Measurements from ENCODE around the gene ARHGAP40.

The ARHGAP40 gene

GRCh38 chr20:38623061-38623460 lies 21.5 kb downstream of the ARHGAP40 start:
- no peak for DNase-seq

GRCh38 chr20:38624084-38624483 lies 22.5 kb downstream of the ARHGAP40 start:
- DNase-seq: no peak

GRCh38 chr20:38625896-38626295 lies 24.3 kb downstream of the ARHGAP40 start:
- no peak for DNase-seq

- DNase-seq: no peak
Measured at GRCh38 chr20:38626921-38627659, 25.5 kb downstream of the ARHGAP40 start.

- no peak for DNase-seq
Measured at GRCh38 chr20:38628580-38629470, 27.2 kb downstream of the ARHGAP40 start.

GRCh38 chr20:38629979-38630378 lies 28.4 kb downstream of the ARHGAP40 start:
- no peak for DNase-seq

GRCh38 chr20:38630727-38631126 lies 29.1 kb downstream of the ARHGAP40 start:
- no peak for DNase-seq

- no peak for DNase-seq
Measured at GRCh38 chr20:38631155-38632022, 29.8 kb downstream of the ARHGAP40 start.

GRCh38 chr20:38633577-38634093 lies 32.0 kb downstream of the ARHGAP40 start:
- DNase-seq: peak; percentile 35

GRCh38 chr20:38635721-38636288 lies 34.2 kb downstream of the ARHGAP40 start:
- no peak for DNase-seq

- no peak for DNase-seq
Measured at GRCh38 chr20:38640521-38640920, 38.9 kb downstream of the ARHGAP40 start.

- DNase-seq: no peak
Measured at GRCh38 chr20:38642498-38642897, 40.9 kb downstream of the ARHGAP40 start.

GRCh38 chr20:38644588-38645260 lies 43.1 kb downstream of the ARHGAP40 start:
- no peak for DNase-seq

- DNase-seq: no peak
Measured at GRCh38 chr20:38645351-38645750, 43.7 kb downstream of the ARHGAP40 start.

GRCh38 chr20:38645980-38646858 lies 44.6 kb downstream of the ARHGAP40 start:
- peak; percentile 85 for DNase-seq

GRCh38 chr20:38649275-38649891 lies 47.8 kb downstream of the ARHGAP40 start:
- DNase-seq: no peak

GRCh38 chr20:38650010-38650409 lies 48.4 kb downstream of the ARHGAP40 start:
- DNase-seq: no peak

GRCh38 chr20:38651154-38651553 lies 49.5 kb downstream of the ARHGAP40 start:
- no peak for DNase-seq

GRCh38 chr20:38651562-38651961 lies 50.0 kb downstream of the ARHGAP40 start:
- no peak for DNase-seq

GRCh38 chr20:38652995-38653394 lies 51.4 kb downstream of the ARHGAP40 start:
- no peak for DNase-seq
